Peyer's patch (tissue), 4 donors: Measurements from ENCODE around the gene PGLYRP3.

ENCODE experiments used
- CTCF ChIP-seq, 6 experiments: fragments of 450-650 bp in 4 of 6; fragments of 200-600 bp in 2 of 6; sonication (generic) in 1 of 6; IDR thresholded peaks; one replicate each; pipeline ENCODE4 v1.5.1; 2017 to 2019; ENCODE audit warnings: antibody characterized with exemption in 6 of 6, mild to moderate bottlenecking in 3 of 6, moderate library complexity in 1 of 6
- POLR2A ChIP-seq, 2 donors: fragments of 450-650 bp; IDR thresholded peaks; one replicate each; pipeline ENCODE4 v1.5.1; 2017; ENCODE audit warnings: antibody characterized with exemption in 2 of 2, mild to moderate bottlenecking in 2 of 2, moderate library complexity in 2 of 2

GRCh38 chr1:153358691-153358975, 45.9 kb upstream of the PGLYRP3 start:
- TF ChIP-seq CTCF (IDR thresholded peaks at IDR 0.05), result no peak
- TF ChIP-seq POLR2A (IDR thresholded peaks at IDR 0.05), result no peak
